HG03097 (cell line): ENCODE measurements around the gene ANO9.
A peak's percentile ranks its signal among the peaks of the same experiment; 100 is the strongest.
"Not testable (repeated sequence)": the region's sequence is repeated elsewhere in the genome, so short reads cannot be mapped to it uniquely, and the experiment has no call there.

ENCODE experiments used
- ATAC-seq: cut with Tn5 transposase; IDR thresholded peaks from one replicate; pipeline ENCODE4 v1.9.1; 2021; ENCODE audit not compliant: unreplicated experiment, low FRiP score

Gene ANO9

GRCh38 chr11:417652-418342, 24.0 kb downstream of the ANO9 start:
- ATAC-seq: no peak

GRCh38 chr11:416757-417621, 24.8 kb downstream of the ANO9 start:
- ATAC-seq: no peak

GRCh38 chr11:416051-416756, 25.6 kb downstream of the ANO9 start:
- ATAC-seq: no peak

- no peak for ATAC-seq
Measured at GRCh38 chr11:415640-416041, 26.2 kb downstream of the ANO9 start.

GRCh38 chr11:414318-414857, 27.4 kb downstream of the ANO9 start:
- ATAC-seq: no peak

GRCh38 chr11:413120-414081, 28.4 kb downstream of the ANO9 start:
- no peak for ATAC-seq

GRCh38 chr11:412641-413119, 29.1 kb downstream of the ANO9 start:
- no peak for ATAC-seq

GRCh38 chr11:411520-411919, 30.3 kb downstream of the ANO9 start:
- ATAC-seq: not testable (repeated sequence)

GRCh38 chr11:410711-411110, 31.1 kb downstream of the ANO9 start:
- not testable (repeated sequence) for ATAC-seq

GRCh38 chr11:409600-410483, 32.0 kb downstream of the ANO9 start:
- no peak for ATAC-seq

GRCh38 chr11:409008-409599, 32.7 kb downstream of the ANO9 start:
- ATAC-seq: no peak

- no peak for ATAC-seq
Measured at GRCh38 chr11:408154-409007, 33.4 kb downstream of the ANO9 start.

GRCh38 chr11:407651-408123, 34.1 kb downstream of the ANO9 start:
- no peak for ATAC-seq

- ATAC-seq: peak; percentile 67
Measured at GRCh38 chr11:406796-407650, 34.8 kb downstream of the ANO9 start.

GRCh38 chr11:405954-406795, 35.6 kb downstream of the ANO9 start:
- ATAC-seq: peak; percentile 13
